Measurements from ENCODE around the gene ANGEL2. TPM values are rescaled to one million over a fixed set of nuclear protein-coding genes. Genes with fewer than 3 reads are reported as not detected.

ANGEL2 gene
- total and polyA plus RNA-seq, 2 of the 4 experiments (the other 2 are of a cell fraction) = 13.4 to 44.1 TPM

GRCh38 chr1:212979340-212980122 lies 36.1 kb downstream of the ANGEL2 start:
- H3K4ac ChIP-seq (ENCODE audit: low read depth, low read length) = no peak overlapping the region
- POLR2A ChIA-PET (ENCODE audit: unreplicated experiment) = no interaction called here

More at GRCh38 chr1:212979340-212980122, 36.1 kb downstream of the ANGEL2 start:
- TF ChIP-seq SMC3 (IDR thresholded peaks at IDR 0.05; ENCODE audit: low read depth, low read length) = no peak
- TF ChIP-seq RCOR1 (IDR thresholded peaks at IDR 0.05; ENCODE audit: insufficient replicate concordance, low read length) = no peak
- no peak for TF ChIP-seq MXI1 (IDR thresholded peaks at IDR 0.05; ENCODE audit: borderline replicate concordance, low read depth, low read length)
- TF ChIP-seq FOS (IDR thresholded peaks at IDR 0.05; ENCODE audit: low read depth, low read length) = no peak
- TF ChIP-seq RFX5 (IDR thresholded peaks at IDR 0.05; ENCODE audit: low read depth, low read length) = no peak
- TF ChIP-seq MAFK (IDR thresholded peaks at IDR 0.05; ENCODE audit: low read depth, low read length) = no peak
- TF ChIP-seq CHD1 (IDR thresholded peaks at IDR 0.05; ENCODE audit: low read depth, low read length) = no peak
- no peak for TF ChIP-seq MAZ (IDR thresholded peaks at IDR 0.05; ENCODE audit: borderline replicate concordance, low read depth, low read length)
- TF ChIP-seq NFE2L2 (IDR thresholded peaks at IDR 0.05; ENCODE audit: low read depth, low read length) = no peak
- no peak for TF ChIP-seq BHLHE40 (IDR thresholded peaks at IDR 0.05; ENCODE audit: low read depth, low read length)
- TF ChIP-seq ELK1 (IDR thresholded peaks at IDR 0.05; ENCODE audit: borderline replicate concordance, low read depth, low read length) = no peak
- TF ChIP-seq USF2 (IDR thresholded peaks at IDR 0.05; ENCODE audit: low read depth, low read length) = no peak
- no peak for TF ChIP-seq CTCF (conservative IDR thresholded peaks at IDR 0.05; ENCODE audit: low read depth, low read length)
- no peak for TF ChIP-seq CEBPB (IDR thresholded peaks at IDR 0.05; ENCODE audit: low read depth, low read length)
- Histone ChIP-seq H2BK15ac (ENCODE audit: low read depth, low read length) (no peak overlapping the region), H3K56ac (ENCODE audit: extremely low read depth, insufficient read depth, low read length) (no peak overlapping the region), H4K8ac (ENCODE audit: low read depth in 2 of 2, low read length in 2 of 2) (no peak overlapping the region), H3K14ac (replicated peaks; ENCODE audit: low read depth, low read length) (no peak overlapping the region), H3K4me3 (ENCODE audit: insufficient read depth, low read depth, low read length) (no peak overlapping the region), H4K91ac (ENCODE audit: insufficient read depth, low read depth, low read length) (no peak overlapping the region), H2BK20ac (ENCODE audit: low read depth, low read length) (no peak overlapping the region), H2AFZ (replicated peaks; ENCODE audit: low read length, poor library complexity) (no peak overlapping the region), H3K9me3 (ENCODE audit: control insufficient read depth, insufficient read depth, low read length) (no peaks in the 10 kb centered on the region), H2AK9ac (replicated peaks; ENCODE audit: low read depth, low read length, poor library complexity) (no peak overlapping the region), H3K18ac (ENCODE audit: low read depth, low read length) (no peak overlapping the region), H3K27ac (ENCODE audit: insufficient read depth, low read length) (no peak overlapping the region), H3K4me2 (ENCODE audit: low read depth, low read length) (no peak overlapping the region), H2BK5ac (ENCODE audit: low read depth, low read length, poor library complexity, severe bottlenecking) (no peak overlapping the region), H4K20me1 (ENCODE audit: insufficient read depth, low read length) (no peaks in the 10 kb centered on the region), H2BK120ac (ENCODE audit: low read depth, low read length) (no peak overlapping the region), H3K9ac (ENCODE audit: low read depth, low read length) (no peak overlapping the region), H4K5ac (ENCODE audit: low read depth, low read length) (no peak overlapping the region), H3K27me3 (ENCODE audit: control insufficient read depth, insufficient read depth, low read length) (no peaks in the 10 kb centered on the region), H2AK5ac (ENCODE audit: low read depth, low read length) (no peak overlapping the region), H3K4me1 (ENCODE audit: control insufficient read depth, insufficient read depth, low read length) (peaks cover 11% of the 10 kb centered on the region; the same call in 1 of the 2 replicates), H3K23ac (ENCODE audit: low read depth, low read length) (no peak overlapping the region), H3K9me1 (ENCODE audit: insufficient read depth, low read length) (no peaks in the 10 kb centered on the region), H3K36me3 (ENCODE audit: control insufficient read depth, insufficient read depth, low read length) (peaks cover 10% of the 10 kb centered on the region), H3K79me1 (ENCODE audit: low read depth in 1 of 2, low read length in 2 of 2) (no peaks in the 10 kb centered on the region)
- intact Hi-C loops (cut with micrococcal nuclease) = no loop called here
- dilution Hi-C loops (cut with HindIII; ENCODE audit: low sequenced_read_pairs, unreplicated experiment) = no loop called here
- DNase-seq (no peak), ATAC-seq (ENCODE audit: low read depth) (no peak)
- in situ Hi-C loops (cut with MboI; ENCODE audit: low sequenced_read_pairs) = loop anchor here (25.0 kb wide), 1 partner anchor 317 kb away; no protein-coding TSS in a partner anchor
- CTCF ChIA-PET = interaction anchor here (2.8 kb wide), 1 partner anchor 16 kb away, joined by 10 read pairs; no protein-coding TSS in a partner anchor
- WGBS, 2 experiments (ENCODE audit: extremely low coverage in 2 of 2, insufficient read length in 1 of 2) = no CpG with 5 or more reads among the region's 14 CpGs
- no TSS peak for BruUV-seq (replicated peaks)
